Panc1 (cell line): ENCODE measurements around the gene GPRIN1. TPM values are rescaled to one million over a fixed set of nuclear protein-coding genes. Genes with fewer than 3 reads are reported as not detected.

Experiments
- ATAC-seq: fragments of 200-7000 bp; cut with Tn5 transposase; 2 replicates; pipeline ENCODE4 v1.9.1; 2020; ENCODE audit warnings: mild to moderate bottlenecking, moderate library complexity
- BruUV-seq: library from RNA; stranded (reverse); fragments of 400-500 nt; replicated peaks from 2 replicates; lab custom pipeline; 2021; lab: Mats Ljungman, UMichigan
- CTCF ChIA-PET: fragments of 300-600 bp; sonication (Branson Sonifier 250); formaldehyde crosslinking; loops from one replicate; lab custom pipeline; 2022; ENCODE audit warnings: antibody characterized with exemption; lab: Charles Lee
- POLR2A ChIA-PET: fragments of 300-600 bp; sonication (Branson Sonifier 250); formaldehyde crosslinking; loops from one replicate; lab custom pipeline; 2022; ENCODE audit warnings: antibody characterized with exemption; lab: Charles Lee
- DNase-seq: peaks from one replicate; pipeline ENCODE4 v3.0.0-alpha.2; 2010; ENCODE audit warnings: low read depth, low spot score
- H3K27ac ChIP-seq: 2 replicates; pipeline ENCODE4 v1.5.1; 2011; ENCODE audit warnings: mild to moderate bottlenecking, low read length, inconsistent platforms
- H3K27me3 ChIP-seq: fragments of 200-500 bp; sonication (Bioruptor generic); 2 replicates; pipeline ENCODE4 v1.6.0; 2014; ENCODE audit warnings: low read length, inconsistent platforms; ENCODE audit not compliant: control insufficient read depth, insufficient read depth
- H3K36me3 ChIP-seq: fragments of 200-500 bp; sonication (Bioruptor generic); 2 replicates; pipeline ENCODE4 v1.5.1; 2014; ENCODE audit warnings: inconsistent platforms, mild to moderate bottlenecking, low read length, moderate library complexity; ENCODE audit not compliant: control insufficient read depth, insufficient read depth
- H3K4me1 ChIP-seq: 2 replicates; pipeline ENCODE4 v1.5.1; 2011; ENCODE audit warnings: inconsistent platforms, mild to moderate bottlenecking, low read length, moderate library complexity; ENCODE audit not compliant: control insufficient read depth, insufficient read depth
- H3K4me3 ChIP-seq, 2 experiments: 2 replicates each; pipeline ENCODE4 v1.5.1; 2011 to 2012; ENCODE audit warnings: low read depth in 2 of 2, low read length in 2 of 2, mild to moderate bottlenecking in 2 of 2, inconsistent platforms in 1 of 2, moderate library complexity in 1 of 2
- H3K9me3 ChIP-seq: fragments of 200-500 bp; sonication (Bioruptor generic); 2 replicates; pipeline ENCODE4 v1.5.1; 2014; ENCODE audit warnings: low read depth, mild to moderate bottlenecking, inconsistent platforms, low read length, moderate library complexity; ENCODE audit not compliant: control insufficient read depth, insufficient read depth
- POLR2AphosphoS5 ChIP-seq: IDR thresholded peaks from 2 replicates; pipeline ENCODE4 v1.6.1; 2012; ENCODE audit warnings: mild to moderate bottlenecking, low read depth, low read length, moderate library complexity
- SIN3A ChIP-seq: IDR thresholded peaks from 2 replicates; pipeline ENCODE4 v1.6.1; 2012; ENCODE audit warnings: low read depth, mild to moderate bottlenecking, low read length, moderate library complexity, borderline replicate concordance; ENCODE audit not compliant: insufficient read depth
- TCF7L2 ChIP-seq: IDR thresholded peaks from 2 replicates; pipeline ENCODE4 v1.6.1; 2011; ENCODE audit warnings: mild to moderate bottlenecking, low read depth, low read length, inconsistent platforms
- in situ Hi-C: cut with HindIII; loops from 2 replicates; pipeline ENCODE4 v1.10.0; 2016; ENCODE audit warnings: low sequenced_read_pairs, low pct_unique_long_range_greater_than_20kb
- intact Hi-C: fragments of 100-400 bp; cut with micrococcal nuclease; formaldehyde crosslinking; loops from one replicate; pipeline ENCODE4 v1.10.0; 2022; ENCODE audit not compliant: unreplicated experiment
- total RNA-seq: library from RNA; stranded (reverse); gene quantifications from one replicate; pipeline ENCODE4 v1.2.1, GENCODE V29; 2021; ENCODE audit not compliant: unreplicated experiment
- TF ChIP-seq, protein P1 (sequence below), 2 experiments: IDR thresholded peaks; 2 replicates each; pipeline ENCODE4 v1.6.1; 2011 to 2012; ENCODE audit warnings: low read depth in 2 of 2, control low read depth in 1 of 2, low read length in 1 of 2, mild to moderate bottlenecking in 1 of 2, moderate library complexity in 1 of 2; ENCODE audit not compliant: insufficient read depth in 1 of 2
- TF ChIP-seq, protein P2 (sequence below): fragments of 450-650 bp; IDR thresholded peaks from 2 replicates; pipeline ENCODE4 v1.5.1; 2017; ENCODE audit warnings: mild to moderate bottlenecking

Gene GPRIN1
- total RNA-seq, 1 experiment from 2014 or later: 18.9 TPM

DNA sequence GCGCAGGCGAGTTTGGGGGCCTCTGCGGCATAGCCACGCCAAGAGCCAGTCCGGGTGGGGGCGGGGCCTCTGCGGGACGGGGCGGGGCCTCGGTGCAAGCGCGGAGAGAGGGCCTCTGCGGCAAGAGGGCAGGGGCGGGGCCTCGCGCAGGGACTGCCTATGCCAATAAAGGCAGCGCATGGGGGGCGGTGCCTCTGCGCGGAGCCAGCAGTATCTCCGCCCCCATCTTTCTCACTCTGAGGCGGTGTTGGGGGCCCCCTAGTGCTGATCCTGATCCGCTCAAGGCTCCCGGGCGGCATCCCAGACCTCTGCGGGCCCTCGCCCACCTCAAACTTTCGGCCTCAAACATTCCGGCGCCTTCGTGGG lies 9.2 kb upstream of the GPRIN1 start:
- ATAC-seq (peak; percentile 76), DNase-seq (no peak)
- Histone ChIP-seq H3K27me3 (no peaks in the 10 kb centered on the region), H3K36me3 (no peaks in the 10 kb centered on the region), H3K9me3 (no peaks in the 10 kb centered on the region), H3K4me1 (peaks cover 5% of the 10 kb centered on the region; the same call in 1 of the 2 replicates), H3K27ac (no peak overlapping the region), H3K4me3 (no peak overlapping the region)
- no TSS peak for BruUV-seq
- intact Hi-C loops (no loop called here), in situ Hi-C loops (no loop called here)
- ChIA-PET CTCF (no interaction called here), POLR2A (interaction anchor here (0.5 kb wide), 1 partner anchor 168 kb away, joined by 3 read pairs; no protein-coding TSS in a partner anchor)
- no peak for TF ChIP-seq SIN3A
- TF ChIP-seq, protein P1, sequence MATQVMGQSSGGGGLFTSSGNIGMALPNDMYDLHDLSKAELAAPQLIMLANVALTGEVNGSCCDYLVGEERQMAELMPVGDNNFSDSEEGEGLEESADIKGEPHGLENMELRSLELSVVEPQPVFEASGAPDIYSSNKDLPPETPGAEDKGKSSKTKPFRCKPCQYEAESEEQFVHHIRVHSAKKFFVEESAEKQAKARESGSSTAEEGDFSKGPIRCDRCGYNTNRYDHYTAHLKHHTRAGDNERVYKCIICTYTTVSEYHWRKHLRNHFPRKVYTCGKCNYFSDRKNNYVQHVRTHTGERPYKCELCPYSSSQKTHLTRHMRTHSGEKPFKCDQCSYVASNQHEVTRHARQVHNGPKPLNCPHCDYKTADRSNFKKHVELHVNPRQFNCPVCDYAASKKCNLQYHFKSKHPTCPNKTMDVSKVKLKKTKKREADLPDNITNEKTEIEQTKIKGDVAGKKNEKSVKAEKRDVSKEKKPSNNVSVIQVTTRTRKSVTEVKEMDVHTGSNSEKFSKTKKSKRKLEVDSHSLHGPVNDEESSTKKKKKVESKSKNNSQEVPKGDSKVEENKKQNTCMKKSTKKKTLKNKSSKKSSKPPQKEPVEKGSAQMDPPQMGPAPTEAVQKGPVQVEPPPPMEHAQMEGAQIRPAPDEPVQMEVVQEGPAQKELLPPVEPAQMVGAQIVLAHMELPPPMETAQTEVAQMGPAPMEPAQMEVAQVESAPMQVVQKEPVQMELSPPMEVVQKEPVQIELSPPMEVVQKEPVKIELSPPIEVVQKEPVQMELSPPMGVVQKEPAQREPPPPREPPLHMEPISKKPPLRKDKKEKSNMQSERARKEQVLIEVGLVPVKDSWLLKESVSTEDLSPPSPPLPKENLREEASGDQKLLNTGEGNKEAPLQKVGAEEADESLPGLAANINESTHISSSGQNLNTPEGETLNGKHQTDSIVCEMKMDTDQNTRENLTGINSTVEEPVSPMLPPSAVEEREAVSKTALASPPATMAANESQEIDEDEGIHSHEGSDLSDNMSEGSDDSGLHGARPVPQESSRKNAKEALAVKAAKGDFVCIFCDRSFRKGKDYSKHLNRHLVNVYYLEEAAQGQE (IDR thresholded peaks at IDR 0.05; ENCODE audit: insufficient read depth in 1 of 2, low read depth in 2 of 2, low read length in 1 of 2): no peak
- TF ChIP-seq TCF7L2: no peak
- TF ChIP-seq, protein P2, sequence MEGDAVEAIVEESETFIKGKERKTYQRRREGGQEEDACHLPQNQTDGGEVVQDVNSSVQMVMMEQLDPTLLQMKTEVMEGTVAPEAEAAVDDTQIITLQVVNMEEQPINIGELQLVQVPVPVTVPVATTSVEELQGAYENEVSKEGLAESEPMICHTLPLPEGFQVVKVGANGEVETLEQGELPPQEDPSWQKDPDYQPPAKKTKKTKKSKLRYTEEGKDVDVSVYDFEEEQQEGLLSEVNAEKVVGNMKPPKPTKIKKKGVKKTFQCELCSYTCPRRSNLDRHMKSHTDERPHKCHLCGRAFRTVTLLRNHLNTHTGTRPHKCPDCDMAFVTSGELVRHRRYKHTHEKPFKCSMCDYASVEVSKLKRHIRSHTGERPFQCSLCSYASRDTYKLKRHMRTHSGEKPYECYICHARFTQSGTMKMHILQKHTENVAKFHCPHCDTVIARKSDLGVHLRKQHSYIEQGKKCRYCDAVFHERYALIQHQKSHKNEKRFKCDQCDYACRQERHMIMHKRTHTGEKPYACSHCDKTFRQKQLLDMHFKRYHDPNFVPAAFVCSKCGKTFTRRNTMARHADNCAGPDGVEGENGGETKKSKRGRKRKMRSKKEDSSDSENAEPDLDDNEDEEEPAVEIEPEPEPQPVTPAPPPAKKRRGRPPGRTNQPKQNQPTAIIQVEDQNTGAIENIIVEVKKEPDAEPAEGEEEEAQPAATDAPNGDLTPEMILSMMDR: no peak; the same call in 1 of the 2 replicates
- no peak for TF ChIP-seq POLR2AphosphoS5

DNA sequence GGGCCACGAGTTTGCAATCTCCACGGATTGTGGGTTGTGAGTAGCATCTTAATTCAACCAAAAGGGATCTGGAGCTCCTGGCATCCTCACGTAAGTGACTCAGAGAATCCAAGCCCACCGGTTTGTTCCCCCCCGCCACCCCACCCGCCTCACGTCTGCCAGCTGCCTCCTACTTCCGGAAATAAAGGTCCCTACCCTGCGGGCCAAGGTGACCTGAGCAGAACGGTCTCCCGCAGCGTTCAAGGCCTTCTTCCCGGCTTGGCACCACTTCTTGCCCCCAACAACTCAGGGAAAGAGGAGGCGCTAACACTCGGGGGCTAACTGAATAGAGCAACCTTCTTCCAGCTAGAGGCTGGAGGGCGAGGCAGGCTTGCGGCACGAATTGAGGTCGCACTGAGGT lies 8.8 kb upstream of the GPRIN1 start:
- ATAC-seq (no peak), DNase-seq (no peak)
- intact Hi-C loops: no loop called here
- POLR2A ChIA-PET: interaction anchor here (0.5 kb wide), 1 partner anchor 168 kb away, joined by 3 read pairs; no protein-coding TSS in a partner anchor
- CTCF ChIA-PET: no interaction called here
- no peak for TF ChIP-seq SIN3A
- TF ChIP-seq, protein P1 (IDR thresholded peaks at IDR 0.05; ENCODE audit: insufficient read depth in 1 of 2, low read depth in 2 of 2, low read length in 1 of 2): no peak
- TF ChIP-seq TCF7L2: no peak
- no peak for TF ChIP-seq POLR2AphosphoS5
- TF ChIP-seq, protein P2: no peak
- BruUV-seq: no TSS peak
- no peaks in the 10 kb centered on the region for H3K9me3 ChIP-seq
- no peaks in the 10 kb centered on the region for H3K27me3 ChIP-seq
- no peaks in the 10 kb centered on the region for H3K36me3 ChIP-seq
- no peak overlapping the region for H3K27ac ChIP-seq
- in situ Hi-C loops: no loop called here
- H3K4me3 ChIP-seq: no peak overlapping the region
- peaks cover 5% of the 10 kb centered on the region; the same call in 1 of the 2 replicates for H3K4me1 ChIP-seq
